ENCODE data around the gene IL11. TPM values are rescaled to one million over a fixed set of nuclear protein-coding genes. Genes with fewer than 3 reads are reported as not detected.
"Not testable (repeated sequence)": the region's sequence is repeated elsewhere in the genome, so short reads cannot be mapped to it uniquely, and the experiment has no call there.

IL11 gene
- total RNA-seq, 1 experiment from 2014 or later: 3.9 TPM

DNA sequence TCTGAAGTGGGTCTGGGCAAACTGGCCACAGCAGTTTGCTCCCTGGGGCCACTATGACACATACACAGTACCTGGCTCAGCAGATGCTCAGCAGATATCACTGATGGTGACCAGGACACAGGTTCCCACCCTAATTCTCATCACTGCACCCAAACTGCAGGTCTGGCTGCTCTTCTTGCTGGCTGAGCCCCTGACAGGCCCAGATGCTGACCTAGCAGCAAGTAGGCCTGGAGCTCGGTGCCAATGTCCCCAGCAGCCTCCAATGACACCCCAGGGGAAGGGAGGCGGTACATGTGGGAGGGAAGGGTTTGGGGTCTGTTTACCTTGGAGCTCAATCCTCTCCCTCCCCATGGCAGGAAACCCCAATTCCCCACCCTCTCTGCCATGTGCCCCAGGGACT is 32.2 kb upstream of the IL11 start:
- Mint-ChIP-seq H3K9me3 (no peaks in the 10 kb centered on the region; a peak in 1 of 5 replicates), H3K4me3 (peak overlapping the region in 1 of 2 experiments; percentile 35; a peak in 1 of 5 replicates), H3K27me3 (ENCODE audit: low read depth) (peaks cover 8% of the 10 kb centered on the region), H3K36me3 (ENCODE audit: insufficient read depth in 1 of 3, low read depth in 3 of 3) (peaks cover 46 to 62% (median 57%) of the 10 kb centered on the region in 3 experiments), H3K4me1 (peaks cover 22 to 40% of the 10 kb centered on the region in 2 experiments), H3K27ac (peak overlapping the region in 1 of 3 experiments; percentile 92; a peak in 2 of 7 replicates)
- Histone ChIP-seq H3K79me2 (ENCODE audit: insufficient read depth, low read length) (peaks cover 14% of the 10 kb centered on the region; the same call in 1 of the 2 replicates), H3K23me2 (ENCODE audit: insufficient read length, low read depth, low read length, poor library complexity, severe bottlenecking) (peaks cover 4% of the 10 kb centered on the region), H2BK20ac (ENCODE audit: low read depth, low read length, poor library complexity, severe bottlenecking) (no peak overlapping the region), H3K27ac (ENCODE audit: insufficient read length, low read depth, low read length) (no peak overlapping the region), H2BK120ac (ENCODE audit: low read depth, low read length, poor library complexity, severe bottlenecking) (no peak overlapping the region), H3K27me3 (ENCODE audit: insufficient read depth, low read length) (no peaks in the 10 kb centered on the region), H2AK5ac (ENCODE audit: insufficient read length, low read length) (no peak overlapping the region), H3K4ac (ENCODE audit: low read depth, low read length) (no peak overlapping the region), H4K8ac (replicated peaks; ENCODE audit: insufficient read length, low read depth, low read length) (no peak overlapping the region), H3K14ac (ENCODE audit: insufficient read depth, low read length) (no peak overlapping the region), H3K23ac (ENCODE audit: insufficient read length, low read depth, low read length) (no peak overlapping the region), H3K9ac (ENCODE audit: extremely low read depth, insufficient read length, low read length) (no peak overlapping the region), H4K20me1 (ENCODE audit: control insufficient read depth, insufficient read depth, insufficient read length) (no peaks in the 10 kb centered on the region), H2BK12ac (ENCODE audit: insufficient read length, low read depth, low read length) (no peak overlapping the region), H3K4me1 (ENCODE audit: insufficient read depth, low read length) (no peaks in the 10 kb centered on the region; the same call in 1 of the 2 replicates), H3K9me3 (ENCODE audit: control insufficient read depth, low read depth, low read length) (no peaks in the 10 kb centered on the region), H2BK15ac (ENCODE audit: low read depth, low read length) (no peak overlapping the region), H3T11ph (ENCODE audit: low read length) (no peak overlapping the region), H4K5ac (ENCODE audit: insufficient read length, low read depth, low read length) (no peak overlapping the region), H3K4me2 (ENCODE audit: insufficient read depth, insufficient read length, low read length) (no peak overlapping the region), H4K91ac (ENCODE audit: insufficient read length, low read depth, low read length) (no peak overlapping the region), H3K79me1 (ENCODE audit: insufficient read depth, low read depth, low read length, poor library complexity, severe bottlenecking) (peaks cover 7% of the 10 kb centered on the region), H2BK5ac (ENCODE audit: insufficient read length, low read length) (no peak overlapping the region), H3K56ac (ENCODE audit: insufficient read length, low read depth, low read length) (no peak overlapping the region), H3K18ac (ENCODE audit: insufficient read length, low read depth, low read length) (no peak overlapping the region), H2AFZ (ENCODE audit: low read length) (no peak overlapping the region)
- WGBS (ENCODE audit: extremely low coverage, insufficient read length, low lambda C conversion rate): no CpG with 5 or more reads among the region's 2 CpGs
- TF ChIP-seq, protein P1, sequence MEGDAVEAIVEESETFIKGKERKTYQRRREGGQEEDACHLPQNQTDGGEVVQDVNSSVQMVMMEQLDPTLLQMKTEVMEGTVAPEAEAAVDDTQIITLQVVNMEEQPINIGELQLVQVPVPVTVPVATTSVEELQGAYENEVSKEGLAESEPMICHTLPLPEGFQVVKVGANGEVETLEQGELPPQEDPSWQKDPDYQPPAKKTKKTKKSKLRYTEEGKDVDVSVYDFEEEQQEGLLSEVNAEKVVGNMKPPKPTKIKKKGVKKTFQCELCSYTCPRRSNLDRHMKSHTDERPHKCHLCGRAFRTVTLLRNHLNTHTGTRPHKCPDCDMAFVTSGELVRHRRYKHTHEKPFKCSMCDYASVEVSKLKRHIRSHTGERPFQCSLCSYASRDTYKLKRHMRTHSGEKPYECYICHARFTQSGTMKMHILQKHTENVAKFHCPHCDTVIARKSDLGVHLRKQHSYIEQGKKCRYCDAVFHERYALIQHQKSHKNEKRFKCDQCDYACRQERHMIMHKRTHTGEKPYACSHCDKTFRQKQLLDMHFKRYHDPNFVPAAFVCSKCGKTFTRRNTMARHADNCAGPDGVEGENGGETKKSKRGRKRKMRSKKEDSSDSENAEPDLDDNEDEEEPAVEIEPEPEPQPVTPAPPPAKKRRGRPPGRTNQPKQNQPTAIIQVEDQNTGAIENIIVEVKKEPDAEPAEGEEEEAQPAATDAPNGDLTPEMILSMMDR (conservative IDR thresholded peaks at IDR 0.05): no peak
- no peak for DNase-seq

DNA sequence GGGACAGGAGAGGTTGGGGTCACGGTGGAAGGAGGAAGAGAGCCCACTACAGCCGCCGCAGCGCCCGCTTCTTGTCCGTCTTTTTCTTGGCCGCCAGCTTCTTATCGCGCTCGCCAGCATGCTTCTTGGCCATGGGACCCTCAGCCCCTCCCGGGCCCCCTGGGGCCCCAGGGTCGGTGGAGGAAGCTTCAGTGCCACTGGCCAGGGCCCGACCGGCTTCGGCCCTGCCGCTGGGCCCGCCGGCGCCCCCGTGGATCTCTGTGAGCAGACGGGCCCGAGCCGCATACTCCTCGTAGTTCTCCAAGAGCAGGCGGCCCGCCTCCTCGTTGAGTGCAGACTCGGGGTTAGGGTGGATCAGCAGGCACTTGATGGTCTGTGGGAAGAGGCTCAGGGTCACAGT is 31.1 kb upstream of the IL11 start:
- Mint-ChIP-seq H3K27ac (peak overlapping the region in 1 of 3 experiments; percentile 92; a peak in 2 of 7 replicates), H3K36me3 (ENCODE audit: insufficient read depth in 1 of 3, low read depth in 3 of 3) (peaks cover 41 to 57% (median 51%) of the 10 kb centered on the region in 3 experiments), H3K4me1 (peaks cover 18 to 35% of the 10 kb centered on the region in 2 experiments)
- not testable (repeated sequence) for H3K56ac ChIP-seq (ENCODE audit: insufficient read length, low read depth, low read length); H2BK5ac ChIP-seq (ENCODE audit: insufficient read length, low read length); H3K4me1 ChIP-seq (ENCODE audit: insufficient read depth, low read length); H2AK5ac ChIP-seq (ENCODE audit: insufficient read length, low read length); H3K4me3 Mint-ChIP-seq; H3K79me1 ChIP-seq (ENCODE audit: insufficient read depth, low read depth, low read length, poor library complexity, severe bottlenecking); H3K9me3 ChIP-seq (ENCODE audit: control insufficient read depth, low read depth, low read length); H3K18ac ChIP-seq (ENCODE audit: insufficient read length, low read depth, low read length); H3K79me2 ChIP-seq (ENCODE audit: insufficient read depth, low read length); H3K14ac ChIP-seq (ENCODE audit: insufficient read depth, low read length); H3K9ac ChIP-seq (ENCODE audit: extremely low read depth, insufficient read length, low read length); H2BK12ac ChIP-seq (ENCODE audit: insufficient read length, low read depth, low read length); H3T11ph ChIP-seq (ENCODE audit: low read length); H2BK120ac ChIP-seq (ENCODE audit: low read depth, low read length, poor library complexity, severe bottlenecking); DNase-seq; H4K5ac ChIP-seq (ENCODE audit: insufficient read length, low read depth, low read length); H3K23ac ChIP-seq (ENCODE audit: insufficient read length, low read depth, low read length); H3K9me3 Mint-ChIP-seq; H4K8ac ChIP-seq (replicated peaks; ENCODE audit: insufficient read length, low read depth, low read length); H3K4me2 ChIP-seq (ENCODE audit: insufficient read depth, insufficient read length, low read length); H3K4ac ChIP-seq (ENCODE audit: low read depth, low read length); H3K27ac ChIP-seq (ENCODE audit: insufficient read length, low read depth, low read length); H2BK15ac ChIP-seq (ENCODE audit: low read depth, low read length); H3K27me3 ChIP-seq (ENCODE audit: insufficient read depth, low read length); H4K20me1 ChIP-seq (ENCODE audit: control insufficient read depth, insufficient read depth, insufficient read length); H2AFZ ChIP-seq (ENCODE audit: low read length); H3K27me3 Mint-ChIP-seq (ENCODE audit: low read depth); H3K23me2 ChIP-seq (ENCODE audit: insufficient read length, low read depth, low read length, poor library complexity, severe bottlenecking); H2BK20ac ChIP-seq (ENCODE audit: low read depth, low read length, poor library complexity, severe bottlenecking); H4K91ac ChIP-seq (ENCODE audit: insufficient read length, low read depth, low read length)
- WGBS (ENCODE audit: extremely low coverage, insufficient read length, low lambda C conversion rate): no CpG with 5 or more reads among the region's 28 CpGs

Measured in H9 (cell line).